ENCODE results near the gene NCOA7. TPM values are rescaled to one million over a fixed set of nuclear protein-coding genes. Genes with fewer than 3 reads are reported as not detected.
A peak's percentile ranks its signal among the peaks of the same experiment; 100 is the strongest.
"Not testable (repeated sequence)": the region's sequence is repeated elsewhere in the genome, so short reads cannot be mapped to it uniquely, and the experiment has no call there.

The NCOA7 gene
- total RNA-seq, 1 experiment from 2014 or later = 13.8 TPM

- H3K4me3 ChIP-seq (replicated peaks in 1 of 2; ENCODE audit: low read depth in 1 of 2, low read length in 2 of 2); POLR2A ChIA-PET; ATAC-seq; H4K20me1 ChIP-seq (ENCODE audit: insufficient read depth); RAD21 ChIA-PET (ENCODE audit: low non-redundant PET in 1 of 2, low total read pairs in 2 of 2, uncharacterized antibody in 2 of 2, unreplicated experiment in 2 of 2); H3K9ac ChIP-seq (ENCODE audit: low read length); H3K79me2 ChIP-seq (ENCODE audit: insufficient read depth, low read length); H2AFZ ChIP-seq (ENCODE audit: low read depth, low read length, poor library complexity, severe bottlenecking); H3K9me2 ChIP-seq (ENCODE audit: insufficient read depth); DNase-seq (ENCODE audit: low read depth, low spot score); H3K36me3 ChIP-seq (ENCODE audit: control insufficient read depth in 1 of 2, insufficient read depth in 2 of 2, low read length in 2 of 2); H3K27ac ChIP-seq (ENCODE audit: low read depth, low read length); H3K9me3 ChIP-seq (ENCODE audit: control insufficient read depth in 1 of 2, insufficient read depth in 1 of 2, low read depth in 1 of 2, low read length in 2 of 2); CTCF ChIA-PET; H3K4me2 ChIP-seq (ENCODE audit: low read length); H3K27me3 ChIP-seq (ENCODE audit: insufficient read depth, low read length); intact Hi-C loops (cut with micrococcal nuclease); BruUV-seq (replicated peaks): not testable (repeated sequence)
- peaks cover 8 to 16% of the 10 kb centered on the region in 2 experiments; a peak in 3 of 4 replicates for H3K4me1 ChIP-seq (ENCODE audit: control insufficient read depth in 1 of 2, insufficient read depth in 2 of 2, low read length in 2 of 2)
These were observed 120.3 kb downstream of the NCOA7 start for GRCh38 chr6:125911051-125911451.

DNA sequence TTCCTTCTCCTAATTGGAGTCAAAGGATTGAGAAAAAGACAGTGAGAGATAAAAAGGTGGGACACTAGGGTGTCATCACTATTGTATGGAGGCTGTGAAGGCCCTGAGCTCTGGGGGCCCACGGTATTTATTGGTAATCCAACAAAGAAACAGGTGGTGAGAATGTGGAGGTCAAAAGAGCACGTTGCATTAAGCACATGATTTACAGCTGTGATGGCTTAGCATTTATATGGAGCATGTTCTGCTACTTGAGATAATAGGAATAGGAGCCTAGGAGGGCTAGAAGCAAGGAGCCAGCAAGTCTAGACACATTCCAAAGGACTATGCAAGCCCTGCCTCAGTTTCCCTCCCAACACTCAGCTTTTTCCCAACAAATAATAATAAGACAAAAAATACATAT, 121.7 kb downstream of the NCOA7 start:
- H3K27me3 ChIP-seq (ENCODE audit: insufficient read depth, low read length); ATAC-seq; H3K4me2 ChIP-seq (ENCODE audit: low read length); POLR2A ChIA-PET; H3K9me3 ChIP-seq (ENCODE audit: control insufficient read depth in 1 of 2, insufficient read depth in 1 of 2, low read depth in 1 of 2, low read length in 2 of 2); H3K9me2 ChIP-seq (ENCODE audit: insufficient read depth); BruUV-seq (replicated peaks); RAD21 ChIA-PET (ENCODE audit: low non-redundant PET in 1 of 2, low total read pairs in 2 of 2, uncharacterized antibody in 2 of 2, unreplicated experiment in 2 of 2); H3K27ac ChIP-seq (ENCODE audit: low read depth, low read length); CTCF ChIA-PET; H3K36me3 ChIP-seq (ENCODE audit: control insufficient read depth in 1 of 2, insufficient read depth in 2 of 2, low read length in 2 of 2); H3K79me2 ChIP-seq (ENCODE audit: insufficient read depth, low read length); H2AFZ ChIP-seq (ENCODE audit: low read depth, low read length, poor library complexity, severe bottlenecking); intact Hi-C loops (cut with micrococcal nuclease); H3K4me3 ChIP-seq (replicated peaks in 1 of 2; ENCODE audit: low read depth in 1 of 2, low read length in 2 of 2); DNase-seq (ENCODE audit: low read depth, low spot score); H3K9ac ChIP-seq (ENCODE audit: low read length); H4K20me1 ChIP-seq (ENCODE audit: insufficient read depth): not testable (repeated sequence)
- H3K4me1 ChIP-seq (ENCODE audit: control insufficient read depth in 1 of 2, insufficient read depth in 2 of 2, low read length in 2 of 2) = peaks cover 8 to 16% of the 10 kb centered on the region in 2 experiments; a peak in 3 of 4 replicates

- peak overlapping the region; percentile 66; the same call in 1 of the 2 replicates for H3K4me2 ChIP-seq (ENCODE audit: low read length)
- H2AFZ ChIP-seq (ENCODE audit: low read depth, low read length, poor library complexity, severe bottlenecking) = no peak overlapping the region
- no peaks in the 10 kb centered on the region for H3K27me3 ChIP-seq (ENCODE audit: insufficient read depth, low read length)
- no peaks in the 10 kb centered on the region for H4K20me1 ChIP-seq (ENCODE audit: insufficient read depth)
- no peaks in the 10 kb centered on the region for H3K9me2 ChIP-seq (ENCODE audit: insufficient read depth)
- no peak for ATAC-seq
- H3K79me2 ChIP-seq (ENCODE audit: insufficient read depth, low read length) = no peaks in the 10 kb centered on the region
- ChIA-PET CTCF (interaction anchor here (1.2 to 1.9 kb wide), 2 partner anchors 43 to 44 kb away, joined by 4 to 6 read pairs; partner anchors contain the start of gene HINT3), POLR2A (no interaction called here), RAD21 (ENCODE audit: low non-redundant PET in 1 of 2, low total read pairs in 2 of 2, uncharacterized antibody in 2 of 2, unreplicated experiment in 2 of 2) (no interaction called here)
- intact Hi-C loops (cut with micrococcal nuclease) = no loop called here
- TF ChIP-seq SP1 (IDR thresholded peaks at IDR 0.05; ENCODE audit: low read depth) = no peak
- TF ChIP-seq RAD21 (IDR thresholded peaks at IDR 0.05; ENCODE audit: low read depth) = no peak
- TF ChIP-seq YY1 (IDR thresholded peaks at IDR 0.05; ENCODE audit: extremely low read depth, insufficient replicate concordance, low read depth, low read length) = no peak
- TF ChIP-seq EGR1 (IDR thresholded peaks at IDR 0.05; ENCODE audit: low read depth) = no peak
- no peak for TF ChIP-seq ZNF274 (IDR thresholded peaks at IDR 0.05; ENCODE audit: low read depth, low read length)
- TF ChIP-seq TCF7L2 (IDR thresholded peaks at IDR 0.05; ENCODE audit: borderline replicate concordance, extremely low read depth, insufficient read depth, insufficient read length) = no peak
- no peak for TF ChIP-seq JUND (IDR thresholded peaks at IDR 0.05)
- TF ChIP-seq, protein P1, sequence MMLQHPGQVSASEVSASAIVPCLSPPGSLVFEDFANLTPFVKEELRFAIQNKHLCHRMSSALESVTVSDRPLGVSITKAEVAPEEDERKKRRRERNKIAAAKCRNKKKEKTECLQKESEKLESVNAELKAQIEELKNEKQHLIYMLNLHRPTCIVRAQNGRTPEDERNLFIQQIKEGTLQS (IDR thresholded peaks at IDR 0.05) = no peak
- TF ChIP-seq EZH2phosphoT487 (IDR thresholded peaks at IDR 0.05; ENCODE audit: borderline replicate concordance) = no peak
- no peak for TF ChIP-seq ELF1 (IDR thresholded peaks at IDR 0.05; ENCODE audit: borderline replicate concordance, low read depth)
- no peak for TF ChIP-seq ZFX (IDR thresholded peaks at IDR 0.05)
- TF ChIP-seq EZH2 (IDR thresholded peaks at IDR 0.05) = no peak
- no peak for TF ChIP-seq POLR2A (IDR thresholded peaks at IDR 0.05; ENCODE audit: borderline replicate concordance, extremely low read depth, insufficient read depth, insufficient read length)
- TF ChIP-seq CTCF (IDR thresholded peaks at IDR 0.05 in 2 of 3, conservative IDR thresholded peaks at IDR 0.05 in 1 of 3; ENCODE audit: borderline replicate concordance in 1 of 3, insufficient read depth in 1 of 3, low read depth in 2 of 3, low read length in 2 of 3) = no peak
- no peak overlapping the region for H3K27ac ChIP-seq (ENCODE audit: low read depth, low read length)
- no peak overlapping the region for H3K4me3 ChIP-seq (replicated peaks in 1 of 2; ENCODE audit: low read depth in 1 of 2, low read length in 2 of 2)
- H3K9ac ChIP-seq (ENCODE audit: low read length) = no peak overlapping the region
- H3K4me1 ChIP-seq (ENCODE audit: control insufficient read depth in 1 of 2, insufficient read depth in 2 of 2, low read length in 2 of 2) = peaks cover 8 to 16% of the 10 kb centered on the region in 2 experiments; a peak in 3 of 4 replicates
- BruUV-seq (replicated peaks) = no TSS peak
- no peaks in the 10 kb centered on the region for H3K9me3 ChIP-seq (ENCODE audit: control insufficient read depth in 1 of 2, insufficient read depth in 1 of 2, low read depth in 1 of 2, low read length in 2 of 2)
- no peaks in the 10 kb centered on the region for H3K36me3 ChIP-seq (ENCODE audit: control insufficient read depth in 1 of 2, insufficient read depth in 2 of 2, low read length in 2 of 2)
- no peak for DNase-seq (ENCODE audit: low read depth, low spot score)
These were observed 122.4 kb downstream of the NCOA7 start for GRCh38 chr6:125913145-125913544.
